Stimulated activated effector memory CD8-positive, alpha-beta T cell treated with anti-CD3 and anti-CD28 coated beads, Interleukin-12 subunit alpha, Interleukin-12 subunit beta, amount 100 ng/mL, for 72 hours (primary cell): Measurements from ENCODE around the gene GSC.
"Not testable (repeated sequence)": the region's sequence is repeated elsewhere in the genome, so short reads cannot be mapped to it uniquely, and the experiment has no call there.

Experiments
- ATAC-seq: fragments of 150-1000 bp; cut with Tn5 transposase; 2 replicates; pipeline ENCODE4 v1.10.0; 2021
- DNase-seq, 2 donors: peaks; one replicate each; pipeline ENCODE4 v3.0.0; 2021 to 2022; ENCODE audit warnings: low spot score in 2 of 2
- H3K27ac Mint-ChIP-seq: one replicate; pipeline ENCODE4 v1.8.0; 2022; ENCODE audit warnings: mild to moderate bottlenecking, mixed read lengths
- H3K36me3 Mint-ChIP-seq: one replicate; pipeline ENCODE4 v1.8.0; 2022; ENCODE audit warnings: mild to moderate bottlenecking, mixed read lengths
- H3K4me1 Mint-ChIP-seq: one replicate; pipeline ENCODE4 v1.8.0; 2022; ENCODE audit warnings: mixed read lengths
- H3K4me3 Mint-ChIP-seq: one replicate; pipeline ENCODE4 v1.8.0; 2022; ENCODE audit warnings: mild to moderate bottlenecking, mixed read lengths
- H3K9me3 Mint-ChIP-seq: one replicate; pipeline ENCODE4 v1.8.0; 2022; ENCODE audit warnings: mixed read lengths

GSC gene

DNA sequence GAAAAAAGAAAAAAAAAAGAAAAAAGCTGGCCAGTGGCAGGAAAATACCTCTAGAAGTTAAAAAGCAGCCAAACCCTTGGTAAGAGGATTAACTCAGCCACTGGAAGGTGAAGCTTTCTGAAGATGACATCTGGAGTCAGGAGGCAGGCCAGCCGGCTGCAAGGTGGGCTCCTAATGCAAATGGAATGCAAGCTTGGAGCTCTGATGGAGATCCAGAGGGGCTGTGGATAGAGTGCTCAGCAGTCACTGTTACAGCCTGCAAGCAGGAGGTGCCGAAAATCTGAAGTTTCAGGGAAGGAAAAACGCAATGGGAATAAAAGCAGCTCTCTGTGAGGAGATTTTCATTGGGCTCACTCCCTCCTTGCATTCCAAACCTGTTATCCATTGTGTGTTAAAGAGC is 41.0 kb downstream of the GSC start:
- DNase-seq (no peak), ATAC-seq (no peak)
- no peak overlapping the region for H3K4me3 Mint-ChIP-seq
- H3K36me3 Mint-ChIP-seq = no peaks in the 10 kb centered on the region
- H3K27ac Mint-ChIP-seq = no peak overlapping the region
- no peaks in the 10 kb centered on the region for H3K4me1 Mint-ChIP-seq
- H3K9me3 Mint-ChIP-seq = no peaks in the 10 kb centered on the region

DNA sequence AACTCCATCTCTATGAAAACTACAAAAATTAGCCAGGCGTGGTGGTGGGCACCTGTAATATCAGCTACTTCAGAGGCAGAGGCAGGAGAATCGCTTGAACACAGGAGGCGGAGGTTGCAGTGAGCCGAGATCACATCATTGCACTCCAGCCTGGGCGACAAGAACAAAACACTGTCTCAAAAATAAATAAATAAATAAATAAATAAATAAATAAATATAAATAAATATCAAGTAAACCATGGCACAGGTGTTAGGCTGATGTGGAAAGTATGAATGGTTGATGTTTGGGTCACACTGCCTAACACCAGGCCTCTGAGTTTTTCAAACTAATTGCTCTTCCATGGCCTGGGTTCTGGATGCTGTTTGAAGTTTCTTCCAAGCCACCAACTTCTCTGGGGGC is 41.5 kb downstream of the GSC start:
- not testable (repeated sequence) for DNase-seq, H3K27ac Mint-ChIP-seq, H3K4me3 Mint-ChIP-seq, H3K36me3 Mint-ChIP-seq, ATAC-seq, H3K4me1 Mint-ChIP-seq, H3K9me3 Mint-ChIP-seq

DNA sequence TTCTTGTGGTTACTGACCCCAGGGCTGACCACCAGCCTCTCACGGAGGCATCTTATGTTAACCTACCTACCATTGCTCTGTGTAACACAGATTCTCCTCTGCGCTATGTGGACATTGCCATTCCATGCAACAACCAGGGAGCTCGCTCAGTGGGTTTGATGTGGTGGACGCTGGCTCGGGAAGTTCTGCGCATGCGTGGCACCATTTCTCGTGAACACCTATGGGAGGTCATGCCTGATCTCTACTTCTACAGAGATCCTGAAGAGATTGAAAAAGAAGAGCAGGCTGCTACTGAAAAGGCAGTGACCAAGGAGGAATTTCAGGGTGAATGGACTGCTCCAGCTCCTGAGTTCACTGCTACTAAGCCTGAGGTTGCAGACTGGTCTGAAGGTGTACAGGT is 43.3 kb downstream of the GSC start:
- not testable (repeated sequence) for H3K36me3 Mint-ChIP-seq, H3K4me1 Mint-ChIP-seq, ATAC-seq, DNase-seq, H3K27ac Mint-ChIP-seq, H3K4me3 Mint-ChIP-seq, H3K9me3 Mint-ChIP-seq

DNA sequence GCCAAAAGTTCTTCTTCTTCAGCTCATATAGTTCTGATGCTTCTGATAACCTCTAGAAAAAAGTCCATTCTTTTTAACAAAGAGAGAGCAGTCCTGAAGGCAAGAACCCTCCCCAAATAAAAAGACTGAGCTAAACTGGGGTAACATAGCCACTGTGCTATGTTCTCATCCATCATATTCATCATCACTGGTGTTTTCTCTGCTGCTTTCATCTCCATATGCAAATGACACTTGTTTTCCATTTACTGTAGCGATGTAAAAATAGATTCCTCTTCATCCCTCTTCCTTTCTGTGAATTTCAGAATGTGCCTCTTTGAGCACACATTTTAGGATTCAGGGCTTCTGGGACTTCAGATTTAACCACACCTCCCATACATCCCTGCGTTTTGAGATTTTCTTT is 44.9 kb downstream of the GSC start:
- Mint-ChIP-seq H3K4me3 (no peak overlapping the region), H3K27ac (no peak overlapping the region), H3K36me3 (no peaks in the 10 kb centered on the region), H3K9me3 (no peaks in the 10 kb centered on the region), H3K4me1 (no peaks in the 10 kb centered on the region)
- DNase-seq = no peak
- ATAC-seq = no peak

DNA sequence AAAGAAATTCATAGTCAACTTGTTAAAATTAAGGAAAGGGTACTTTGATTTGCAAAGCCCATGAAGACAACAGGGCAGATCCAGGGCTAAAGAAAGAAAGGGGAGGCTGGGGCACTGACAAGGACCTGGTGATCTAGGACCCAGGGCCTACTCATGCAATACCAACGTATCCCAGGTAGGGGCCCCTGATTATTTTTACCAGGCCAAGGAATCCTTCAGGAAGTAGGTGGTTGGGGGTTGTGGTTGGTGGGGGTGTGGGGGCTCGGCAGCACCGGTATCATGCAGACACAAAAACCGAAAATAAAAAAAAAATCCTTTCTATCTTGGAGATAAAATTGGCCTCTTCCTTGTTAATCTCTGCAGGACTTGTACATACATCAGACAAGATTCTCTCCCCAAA is 47.5 kb downstream of the GSC start:
- DNase-seq (no peak), ATAC-seq (no peak)
- Mint-ChIP-seq H3K27ac (no peak overlapping the region), H3K36me3 (no peaks in the 10 kb centered on the region), H3K9me3 (no peaks in the 10 kb centered on the region), H3K4me3 (no peak overlapping the region), H3K4me1 (no peaks in the 10 kb centered on the region)
